Ovary (tissue), 9 donors: ENCODE measurements around the gene ZNF277. TPM values are rescaled to one million over a fixed set of nuclear protein-coding genes. Genes with fewer than 3 reads are reported as not detected.

ENCODE experiments used
- DNase-seq, 5 donors: peaks; one replicate each; pipeline ENCODE4 v3.0.0-alpha.2; 2019 to 2020
- H3K27ac ChIP-seq, 2 donors: fragments of 200-600 bp; one replicate each; pipeline versions ENCODE4 v1.5.1 to v1.8.0; 2019 to 2022
- H3K27me3 ChIP-seq: fragments of 200-600 bp; one replicate; pipeline ENCODE4 v1.8.0; 2022
- H3K36me3 ChIP-seq: fragments of 200-600 bp; sonication (generic); one replicate; pipeline ENCODE4 v1.5.1; 2019
- H3K4me1 ChIP-seq: one replicate; pipeline ENCODE4 v1.8.1; 2013; ENCODE audit warnings: mild to moderate bottlenecking, moderate library complexity; ENCODE audit not compliant: insufficient read depth
- H3K4me3 ChIP-seq: fragments of 200-600 bp; sonication (generic); one replicate; pipeline ENCODE4 v1.5.1; 2017
- H3K9me3 ChIP-seq, 2 donors: fragments of 200-600 bp in 1 of 2; sonication (generic) in 1 of 2; one replicate each; pipeline versions ENCODE4 v1.5.1 to v1.8.1; 2013 to 2019; ENCODE audit warnings: mild to moderate bottlenecking in 1 of 2, moderate library complexity in 1 of 2
- EP300 ChIP-seq: sonication (generic); formaldehyde crosslinking; IDR thresholded peaks from one replicate; pipeline ENCODE4 v1.6.1; 2017; ENCODE audit warnings: antibody characterized with exemption
- POLR2A ChIP-seq: fragments of 450-650 bp; IDR thresholded peaks from one replicate; pipeline ENCODE4 v1.6.1; 2017; ENCODE audit warnings: antibody characterized with exemption, mild to moderate bottlenecking, moderate library complexity
- WGBS, 3 donors: extraction: QIAGEN DNeasy Blood & Tissue Kit in 1 of 3; methylation state at CpG; one replicate each; pipeline versions ENCODE4 v1.1.5 to v1.1.7; 2013 to 2017; 5-methylcytosine and 5-hydroxymethylcytosine counted together
- intact Hi-C, 4 donors: fragments of 100-400 bp; cut with DNase I; formaldehyde crosslinking; loops; one replicate each; pipeline versions ENCODE4 v1.11.0 to v1.15.1; 2022 to 2023
- polyA plus RNA-seq, 2 donors: library from polyadenylated mRNA; stranded (reverse); fragments of 200-250 nt in 1 of 2; fragments of 350-450 nt in 1 of 2; fragmentation: Illumina TruSeq in 1 of 2; extraction: RNeasy Lipid Tissue Mini Kit (QIAGEN cat#74804) in 1 of 2; gene quantifications; one replicate each; pipeline ENCODE4 v1.2.3, GENCODE V29; 2013 to 2014
- total RNA-seq, 7 donors: library from RNA; depleted of rRNA in 2 of 7; stranded (reverse); fragments of >200 nt in 2 of 7; fragmentation: NEBNext Ultra II Directional in 3 of 7; extraction: Animal tissue kit (Norgen Biotek cat#: 25700) in 3 of 7; gene quantifications; one replicate each; pipeline versions ENCODE4 v1.1.0 to v1.2.4, GENCODE V29; 2016 to 2023
- TF ChIP-seq, protein P1 (sequence below), 3 donors: fragments of 450-650 bp in 2 of 3; fragments of 200-600 bp in 1 of 3; IDR thresholded peaks; one replicate each; pipeline versions ENCODE4 v1.5.1 to v1.8.0; 2016 to 2022; ENCODE audit warnings: antibody characterized with exemption in 3 of 3, mild to moderate bottlenecking in 1 of 3
- donor health status: DM: no; HTN: no; CAD: no; lungs with moderate emphysema.
- donor health status: DM: no; HTN: no; CAD: no.
- donor health status: Bipolar disorder and iron deficiency.
- donor health status: DM: yes; HTN: yes; CAD: no.
- donor health status: DM: no; HTN: no; CAD: no.
- donor health status: DM: yes; HTN: yes; CAD: no.

Gene ZNF277
- total and polyA plus RNA-seq, 9 donors: 16.4 to 27.3 (median 21.2) TPM

DNA sequence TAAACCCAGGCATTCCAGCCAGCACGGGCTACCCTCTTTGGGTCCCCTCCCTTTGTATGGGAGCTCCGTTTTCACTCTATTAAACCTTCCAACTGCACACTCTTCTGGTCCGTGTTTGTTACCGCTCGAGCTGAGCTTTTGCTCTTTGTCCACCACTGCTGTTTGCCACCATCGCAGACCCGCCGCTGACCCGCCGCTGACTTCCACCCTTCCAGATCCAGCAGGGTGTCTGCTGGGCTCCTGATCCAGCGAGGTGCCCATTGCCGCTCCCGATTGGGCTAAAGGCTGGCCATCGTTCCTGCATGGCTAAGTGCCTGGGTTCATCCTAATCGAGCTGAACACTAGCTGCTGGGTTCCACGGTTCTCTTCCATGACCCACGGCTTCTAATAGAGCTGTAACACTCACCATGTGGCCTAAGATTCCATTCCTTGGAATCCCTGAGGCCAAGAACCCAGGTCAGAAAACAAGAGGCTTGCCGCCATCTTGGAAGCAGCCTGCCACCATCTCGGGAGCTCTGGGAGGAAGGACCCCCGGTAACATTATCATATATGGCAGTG lies 14.5 kb downstream of the ZNF277 start:
- intact Hi-C loops: no loop called here
- WGBS, 3 donors: 92 to 93% (median 93%) methylated on average over 20 of the region's 20 CpGs

DNA sequence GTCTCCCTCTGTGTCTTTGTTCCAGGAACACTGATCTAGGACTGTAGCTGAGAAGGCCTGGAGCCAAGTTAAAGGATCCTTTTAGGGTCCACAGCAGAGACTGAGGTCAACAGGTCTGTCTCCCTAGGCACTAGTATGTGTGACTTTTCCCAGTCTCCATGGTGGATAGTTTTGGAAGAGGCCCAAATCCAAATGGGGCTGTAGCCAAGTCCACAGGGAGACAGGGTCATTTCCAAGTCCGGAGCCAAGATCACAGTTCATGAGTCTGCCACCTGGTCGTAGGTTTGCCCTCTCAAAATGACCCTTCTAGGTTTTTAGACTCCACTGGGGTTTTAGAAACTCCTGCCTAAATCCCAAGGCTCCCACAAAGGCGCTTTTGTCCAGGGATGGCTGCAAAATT lies 16.8 kb downstream of the ZNF277 start:
- no peak for DNase-seq
- peak overlapping the region in 1 of 2 donors; percentile 7 for H3K27ac ChIP-seq
- H3K4me3 ChIP-seq: no peak overlapping the region
- TF ChIP-seq POLR2A (no peak), EP300 (no peak)
- TF ChIP-seq, protein P1, sequence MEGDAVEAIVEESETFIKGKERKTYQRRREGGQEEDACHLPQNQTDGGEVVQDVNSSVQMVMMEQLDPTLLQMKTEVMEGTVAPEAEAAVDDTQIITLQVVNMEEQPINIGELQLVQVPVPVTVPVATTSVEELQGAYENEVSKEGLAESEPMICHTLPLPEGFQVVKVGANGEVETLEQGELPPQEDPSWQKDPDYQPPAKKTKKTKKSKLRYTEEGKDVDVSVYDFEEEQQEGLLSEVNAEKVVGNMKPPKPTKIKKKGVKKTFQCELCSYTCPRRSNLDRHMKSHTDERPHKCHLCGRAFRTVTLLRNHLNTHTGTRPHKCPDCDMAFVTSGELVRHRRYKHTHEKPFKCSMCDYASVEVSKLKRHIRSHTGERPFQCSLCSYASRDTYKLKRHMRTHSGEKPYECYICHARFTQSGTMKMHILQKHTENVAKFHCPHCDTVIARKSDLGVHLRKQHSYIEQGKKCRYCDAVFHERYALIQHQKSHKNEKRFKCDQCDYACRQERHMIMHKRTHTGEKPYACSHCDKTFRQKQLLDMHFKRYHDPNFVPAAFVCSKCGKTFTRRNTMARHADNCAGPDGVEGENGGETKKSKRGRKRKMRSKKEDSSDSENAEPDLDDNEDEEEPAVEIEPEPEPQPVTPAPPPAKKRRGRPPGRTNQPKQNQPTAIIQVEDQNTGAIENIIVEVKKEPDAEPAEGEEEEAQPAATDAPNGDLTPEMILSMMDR (IDR thresholded peaks at IDR 0.05): no peak
- WGBS, 3 donors: 62 to 86% (median 74%) methylated on average over 3 of the region's 3 CpGs
- H3K36me3 ChIP-seq: no peaks in the 10 kb centered on the region
- no peaks in the 10 kb centered on the region for H3K9me3 ChIP-seq
- intact Hi-C loops: no loop called here
- no peaks in the 10 kb centered on the region for H3K27me3 ChIP-seq
- H3K4me1 ChIP-seq: peaks cover 11% of the 10 kb centered on the region

More for the DNA sequence above, 14.5 kb downstream of the ZNF277 start:
- Histone ChIP-seq H3K4me3 (no peak overlapping the region), H3K36me3 (no peaks in the 10 kb centered on the region), H3K27ac (no peak overlapping the region), H3K4me1 (peaks cover 13% of the 10 kb centered on the region), H3K27me3 (no peaks in the 10 kb centered on the region), H3K9me3 (no peaks in the 10 kb centered on the region)
- no peak for DNase-seq
- TF ChIP-seq, protein P1 (IDR thresholded peaks at IDR 0.05): no peak
- no peak for TF ChIP-seq POLR2A
- TF ChIP-seq EP300: no peak

DNA sequence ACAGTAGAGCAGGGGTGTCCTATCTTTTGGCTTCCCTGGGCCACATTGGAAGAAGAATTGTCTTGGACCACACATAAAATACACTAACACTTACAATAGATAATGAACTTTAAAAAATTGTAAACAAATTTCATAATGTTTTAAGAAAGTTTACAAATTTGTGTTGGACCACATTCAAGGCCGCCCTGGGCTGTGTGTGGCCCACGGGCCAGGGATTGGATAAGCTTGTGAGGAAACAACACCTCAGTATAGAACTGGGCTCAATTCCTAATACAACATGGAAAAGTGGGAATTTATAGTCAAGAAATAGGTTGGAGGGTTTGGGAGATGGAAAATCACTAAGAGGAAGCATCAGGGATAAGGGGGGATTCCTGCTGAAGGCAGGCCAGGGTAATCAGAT lies 17.7 kb downstream of the ZNF277 start:
- peak in 1 of 5 donors; percentile 44 for DNase-seq
- no peaks in the 10 kb centered on the region for H3K9me3 ChIP-seq
- peaks cover 11% of the 10 kb centered on the region for H3K4me1 ChIP-seq
- no peaks in the 10 kb centered on the region for H3K36me3 ChIP-seq
- no peak overlapping the region for H3K27ac ChIP-seq
- H3K27me3 ChIP-seq: no peaks in the 10 kb centered on the region
- intact Hi-C loops: no loop called here
- H3K4me3 ChIP-seq: no peak overlapping the region
- TF ChIP-seq EP300 (no peak), POLR2A (no peak)
- TF ChIP-seq, protein P1 (IDR thresholded peaks at IDR 0.05): no peak
- WGBS, 3 donors: 14 to 38% (median 20%) methylated on average over 2 of the region's 2 CpGs

DNA sequence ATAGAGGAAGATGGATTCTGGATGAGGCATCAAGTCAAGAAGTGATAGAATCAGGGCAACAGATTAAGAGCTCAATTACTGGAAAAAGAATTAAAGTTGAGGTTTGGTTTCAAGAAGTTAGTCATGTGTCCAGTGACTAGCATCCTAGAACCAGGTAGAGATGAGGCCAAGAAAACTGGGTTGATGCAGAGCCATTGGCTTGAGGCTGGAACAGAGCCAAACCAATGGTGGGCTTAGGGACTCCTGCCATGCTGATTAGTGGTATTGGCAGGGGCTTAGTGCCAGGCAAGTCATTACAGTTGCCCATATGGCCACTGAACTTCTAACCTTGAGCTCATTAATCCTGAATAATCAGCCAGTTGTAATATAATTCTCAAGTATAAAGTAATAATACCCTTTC lies 18.5 kb downstream of the ZNF277 start:
- intact Hi-C loops: no loop called here
- H3K27me3 ChIP-seq: no peaks in the 10 kb centered on the region

More for the DNA sequence above, 18.5 kb downstream of the ZNF277 start:
- DNase-seq: no peak
- no peaks in the 10 kb centered on the region for H3K36me3 ChIP-seq
- peaks cover 12% of the 10 kb centered on the region for H3K4me1 ChIP-seq
- no peak for TF ChIP-seq POLR2A
- no peak for TF ChIP-seq EP300
- TF ChIP-seq, protein P1 (IDR thresholded peaks at IDR 0.05): no peak
- no peak overlapping the region for H3K4me3 ChIP-seq
- H3K27ac ChIP-seq: no peak overlapping the region
- no peaks in the 10 kb centered on the region for H3K9me3 ChIP-seq
